ENCODE measurements around the gene PCBP2. TPM values are rescaled to one million over a fixed set of nuclear protein-coding genes. Genes with fewer than 3 reads are reported as not detected.
"Not testable (repeated sequence)": the region's sequence is repeated elsewhere in the genome, so short reads cannot be mapped to it uniquely, and the experiment has no call there.

PCBP2 gene
- total RNA-seq (948 and 995 TPM in 2 replicates), polyA plus RNA-seq (431 and 526 TPM in 2 replicates), polyA minus RNA-seq (909 and 921 TPM in 2 replicates), Bru-seq, nascent RNA (percentile 99 among the genes with signal in this experiment), BruChase-seq, experiment 1, labeled RNA remaining after a 6-hour chase (percentile 99 among the genes with signal in this experiment), BruChase-seq, experiment 2, labeled RNA remaining after a 2-hour chase (percentile 99 among the genes with signal in this experiment)
- polyA plus RNA-seq (2011; cell fraction: cytosol; rRNA removed): 597 and 613 TPM in 2 replicates
- 798 and 963 TPM in 2 replicates for polyA plus RNA-seq (2011; cell fraction: nucleus; rRNA removed)
- polyA plus RNA-seq (2012): 733 and 847 TPM in 2 replicates
- 650 TPM for polyA minus RNA-seq (2011; cell fraction: cytosol; rRNA and poly(A)+ RNA removed)
- polyA minus RNA-seq (2011; cell fraction: nucleus; rRNA and poly(A)+ RNA removed): 462 and 551 TPM in 2 replicates
- long read RNA-seq, transcript PCBP2-207 (15 exons, 1,457 nt): minor isoform, 15 of 437 reads
- long read RNA-seq, transcript PCBP2-209 (3 exons, 1,696 nt): minor isoform, 11 of 437 reads
- long read RNA-seq, transcript PCBP2-205 (14 exons, 3,077 nt): minor isoform, 10 of 437 reads
- long read RNA-seq, transcript PCBP2-202 (15 exons, 1,814 nt): major isoform, 17 of 437 reads
- long read RNA-seq, partial matches to known transcripts: 292 of 437 reads
- long read RNA-seq, other reads (novel, unspliced or antisense): 72 of 437 reads

DNA sequence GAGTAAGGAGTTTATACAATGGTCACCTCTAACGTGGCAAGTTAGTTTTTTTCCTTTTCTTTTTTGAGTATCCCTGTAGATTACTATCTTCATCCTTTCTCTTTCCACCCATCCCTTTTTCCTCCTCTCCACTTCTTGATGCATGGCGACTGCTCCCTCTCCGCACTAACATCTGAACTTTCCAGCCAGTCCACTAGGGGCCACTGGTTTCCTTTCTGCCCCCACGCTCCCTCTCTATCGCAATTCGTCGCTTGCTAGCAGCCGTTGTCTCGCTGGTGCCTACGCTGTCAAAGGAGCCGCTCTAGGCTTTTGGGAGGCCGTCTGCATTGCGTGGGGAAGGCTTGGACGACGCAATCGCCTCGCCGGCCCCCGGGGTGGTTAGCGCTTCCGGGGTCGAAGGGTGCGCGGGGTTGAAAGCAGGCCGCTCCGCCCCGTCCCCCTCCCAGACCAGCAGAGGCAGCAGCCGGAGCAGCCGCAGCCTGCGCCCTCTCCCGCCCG lies at the start of gene PCBP2:
PCBP2 (plus strand) TSS at position 442 of the 498 bp plus-strand sequence. CDS start 2,699 bp downstream, outside the sequence.
- Histone ChIP-seq H2AFZ (ENCODE audit: low read depth, low read length) (peak within 1 kb of the TSS; percentile 15), H3K27ac (ENCODE audit: insufficient read depth, low read depth, low read length) (peak within 1 kb of the TSS; percentile 87), H3K4me2 (ENCODE audit: insufficient read depth, low read length) (peak within 1 kb of the TSS; percentile 100), H3K9me1 (replicated peaks; ENCODE audit: control insufficient read depth, extremely low read depth, insufficient read depth, low read length) (no peaks in the 10 kb centered on the region), H3K4me3 (replicated peaks in 1 of 3; ENCODE audit: insufficient read depth in 1 of 3, low read depth in 1 of 3, low read length in 3 of 3) (peak within 1 kb of the TSS; percentile 81 to 100 (median 89)), H3K27me3 (ENCODE audit: control insufficient read depth in 2 of 2, insufficient read depth in 2 of 2, low read length in 2 of 2) (no peaks in the 10 kb centered on the region), H3K4me1 (ENCODE audit: control insufficient read depth, extremely low read depth, insufficient read depth, low read length) (peaks cover 12% of the 10 kb centered on the region), H4K20me1 (replicated peaks; ENCODE audit: control insufficient read depth, extremely low read depth, insufficient read depth, low read length) (peaks cover 16% of the 10 kb centered on the region), H3K79me2 (ENCODE audit: control insufficient read depth, insufficient read depth, low read length) (peaks cover 45% of the 10 kb centered on the region), H3K9me3 (replicated peaks; ENCODE audit: control insufficient read depth, insufficient read depth, low read length) (no peaks in the 10 kb centered on the region), H3K9ac (replicated peaks; ENCODE audit: extremely low read depth, insufficient read depth, low read length) (peak within 1 kb of the TSS; percentile 94), H3K36me3 (ENCODE audit: control insufficient read depth in 2 of 2, extremely low read depth in 1 of 2, insufficient read depth in 2 of 2, low read length in 2 of 2) (peaks cover 17 to 23% of the 10 kb centered on the region in 2 experiments)
- dilution Hi-C loops (cut with MboI; ENCODE audit: extremely low pct_ligation_motif_present, low sequenced_read_pairs) (no loop called here), intact Hi-C loops (cut with micrococcal nuclease) (loop anchor here (1.0 to 5.0 kb wide), 5 partner anchors 10 to 226 kb away; partner anchors contain the start of genes ATP5MC2, PRR13 and TARBP2)
- FAIRE-seq (peak; percentile 94), DNase-seq (ENCODE audit: low read depth, low spot score) (peak; percentile 99)
- TSS peak; percentile 91 for BruUV-seq (replicated peaks)
- TF ChIP-seq, protein P1, sequence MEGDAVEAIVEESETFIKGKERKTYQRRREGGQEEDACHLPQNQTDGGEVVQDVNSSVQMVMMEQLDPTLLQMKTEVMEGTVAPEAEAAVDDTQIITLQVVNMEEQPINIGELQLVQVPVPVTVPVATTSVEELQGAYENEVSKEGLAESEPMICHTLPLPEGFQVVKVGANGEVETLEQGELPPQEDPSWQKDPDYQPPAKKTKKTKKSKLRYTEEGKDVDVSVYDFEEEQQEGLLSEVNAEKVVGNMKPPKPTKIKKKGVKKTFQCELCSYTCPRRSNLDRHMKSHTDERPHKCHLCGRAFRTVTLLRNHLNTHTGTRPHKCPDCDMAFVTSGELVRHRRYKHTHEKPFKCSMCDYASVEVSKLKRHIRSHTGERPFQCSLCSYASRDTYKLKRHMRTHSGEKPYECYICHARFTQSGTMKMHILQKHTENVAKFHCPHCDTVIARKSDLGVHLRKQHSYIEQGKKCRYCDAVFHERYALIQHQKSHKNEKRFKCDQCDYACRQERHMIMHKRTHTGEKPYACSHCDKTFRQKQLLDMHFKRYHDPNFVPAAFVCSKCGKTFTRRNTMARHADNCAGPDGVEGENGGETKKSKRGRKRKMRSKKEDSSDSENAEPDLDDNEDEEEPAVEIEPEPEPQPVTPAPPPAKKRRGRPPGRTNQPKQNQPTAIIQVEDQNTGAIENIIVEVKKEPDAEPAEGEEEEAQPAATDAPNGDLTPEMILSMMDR (IDR thresholded peaks at IDR 0.05; ENCODE audit: extremely low read depth in 1 of 2, insufficient read depth in 1 of 2, low read depth in 1 of 2, low read length in 2 of 2): peak; percentile 89 to 93
- TF ChIP-seq FOS (IDR thresholded peaks at IDR 0.05; ENCODE audit: borderline replicate concordance, insufficient read depth, low read length) (no peak), EZH2 (IDR thresholded peaks at IDR 0.05; ENCODE audit: borderline replicate concordance, low read depth, low read length, severe bottlenecking) (no peak), JUN (IDR thresholded peaks at IDR 0.05; ENCODE audit: borderline replicate concordance, insufficient read depth, insufficient read length, low read depth) (no peak), POLR2A (IDR thresholded peaks at IDR 0.05; ENCODE audit: low read depth, low read length) (no peak), GATA2 (IDR thresholded peaks at IDR 0.05; ENCODE audit: insufficient read depth, insufficient read length, low read depth, low read length) (no peak), MYC (IDR thresholded peaks at IDR 0.05; ENCODE audit: low read depth, low read length) (no peak), POLR2AphosphoS5 (IDR thresholded peaks at IDR 0.05; ENCODE audit: insufficient read depth, low read depth, low read length) (peak; percentile 85)
- TF ChIP-seq, protein P2, sequence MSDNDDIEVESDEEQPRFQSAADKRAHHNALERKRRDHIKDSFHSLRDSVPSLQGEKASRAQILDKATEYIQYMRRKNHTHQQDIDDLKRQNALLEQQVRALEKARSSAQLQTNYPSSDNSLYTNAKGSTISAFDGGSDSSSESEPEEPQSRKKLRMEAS (IDR thresholded peaks at IDR 0.05; ENCODE audit: insufficient read depth, insufficient read length): peak; percentile 44
- CTCF ChIA-PET: interaction anchor here (1.0 to 1.3 kb wide), 3 partner anchors 12 to 130 kb away, joined by 4 to 5 read pairs (median 4); partner anchors contain the start of gene AAAS
- POLR2A ChIA-PET: interaction anchor here (0.7 kb wide), 1 partner anchor 71 kb away, joined by 3 read pairs; no protein-coding TSS in a partner anchor

DNA sequence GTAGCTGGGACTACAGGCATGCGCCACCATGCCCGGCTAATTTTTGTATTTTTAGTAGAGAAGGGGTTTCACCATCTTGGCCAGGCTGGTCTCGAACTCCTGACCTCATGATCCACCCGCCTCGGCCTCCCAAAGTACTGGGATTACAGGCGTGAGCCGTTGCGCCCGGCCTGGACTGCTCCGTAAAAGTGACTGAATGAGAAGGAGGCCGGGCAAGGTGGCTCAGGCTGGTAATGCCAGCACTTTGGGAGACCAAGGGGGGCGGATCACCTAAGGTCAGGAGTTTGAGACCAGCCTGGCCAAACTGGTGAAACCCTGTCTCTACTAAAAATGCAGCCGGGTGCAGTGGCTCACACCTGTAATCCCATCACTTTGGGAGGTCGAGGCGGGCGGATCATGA lies 49.6 kb upstream of the PCBP2 start:
- H3K79me2 ChIP-seq (ENCODE audit: control insufficient read depth, insufficient read depth, low read length); H3K9me1 ChIP-seq (replicated peaks; ENCODE audit: control insufficient read depth, extremely low read depth, insufficient read depth, low read length); H4K20me1 ChIP-seq (replicated peaks; ENCODE audit: control insufficient read depth, extremely low read depth, insufficient read depth, low read length); DNase-seq (ENCODE audit: low read depth, low spot score); H3K4me1 ChIP-seq (ENCODE audit: control insufficient read depth, extremely low read depth, insufficient read depth, low read length); dilution Hi-C loops (cut with MboI; ENCODE audit: extremely low pct_ligation_motif_present, low sequenced_read_pairs); H3K36me3 ChIP-seq (ENCODE audit: control insufficient read depth in 2 of 2, extremely low read depth in 1 of 2, insufficient read depth in 2 of 2, low read length in 2 of 2); FAIRE-seq; H3K4me3 ChIP-seq (replicated peaks in 1 of 3; ENCODE audit: insufficient read depth in 1 of 3, low read depth in 1 of 3, low read length in 3 of 3); H3K27me3 ChIP-seq (ENCODE audit: control insufficient read depth in 2 of 2, insufficient read depth in 2 of 2, low read length in 2 of 2); H3K9me3 ChIP-seq (replicated peaks; ENCODE audit: control insufficient read depth, insufficient read depth, low read length); H2AFZ ChIP-seq (ENCODE audit: low read depth, low read length); intact Hi-C loops (cut with micrococcal nuclease); POLR2A ChIA-PET; BruUV-seq (replicated peaks); H3K4me2 ChIP-seq (ENCODE audit: insufficient read depth, low read length); H3K27ac ChIP-seq (ENCODE audit: insufficient read depth, low read depth, low read length); H3K9ac ChIP-seq (replicated peaks; ENCODE audit: extremely low read depth, insufficient read depth, low read length): not testable (repeated sequence)
- CTCF ChIA-PET: interaction anchor here (1.2 kb wide), 1 partner anchor 8 kb away, joined by 3 read pairs; no protein-coding TSS in a partner anchor

All from endothelial cell of umbilical vein (primary cell).